ENCODE measurements around the gene PLSCR4.

GRCh38 chr3:146153429-146153828 lies 97.5 kb downstream of the PLSCR4 start:
- TF ChIP-seq, protein P1, sequence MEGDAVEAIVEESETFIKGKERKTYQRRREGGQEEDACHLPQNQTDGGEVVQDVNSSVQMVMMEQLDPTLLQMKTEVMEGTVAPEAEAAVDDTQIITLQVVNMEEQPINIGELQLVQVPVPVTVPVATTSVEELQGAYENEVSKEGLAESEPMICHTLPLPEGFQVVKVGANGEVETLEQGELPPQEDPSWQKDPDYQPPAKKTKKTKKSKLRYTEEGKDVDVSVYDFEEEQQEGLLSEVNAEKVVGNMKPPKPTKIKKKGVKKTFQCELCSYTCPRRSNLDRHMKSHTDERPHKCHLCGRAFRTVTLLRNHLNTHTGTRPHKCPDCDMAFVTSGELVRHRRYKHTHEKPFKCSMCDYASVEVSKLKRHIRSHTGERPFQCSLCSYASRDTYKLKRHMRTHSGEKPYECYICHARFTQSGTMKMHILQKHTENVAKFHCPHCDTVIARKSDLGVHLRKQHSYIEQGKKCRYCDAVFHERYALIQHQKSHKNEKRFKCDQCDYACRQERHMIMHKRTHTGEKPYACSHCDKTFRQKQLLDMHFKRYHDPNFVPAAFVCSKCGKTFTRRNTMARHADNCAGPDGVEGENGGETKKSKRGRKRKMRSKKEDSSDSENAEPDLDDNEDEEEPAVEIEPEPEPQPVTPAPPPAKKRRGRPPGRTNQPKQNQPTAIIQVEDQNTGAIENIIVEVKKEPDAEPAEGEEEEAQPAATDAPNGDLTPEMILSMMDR (IDR thresholded peaks at IDR 0.05): no peak
- TF ChIP-seq EP300 (IDR thresholded peaks at IDR 0.05; ENCODE audit: low read depth) (no peak), POLR2AphosphoS5 (IDR thresholded peaks at IDR 0.05) (no peak), POLR2A (IDR thresholded peaks at IDR 0.05) (no peak)

All from transverse colon (tissue), 4 donors.